Measurements from ENCODE around the gene PDIA4.

GRCh38 chr7:149070372-149071125, 42.2 kb upstream of the PDIA4 start:
- TF ChIP-seq CTCF (IDR thresholded peaks at IDR 0.05), result no peak
- no peak for TF ChIP-seq POLR2A (IDR thresholded peaks at IDR 0.05)

Data from esophagus squamous epithelium (tissue), 4 donors.